Fibroblast of pulmonary artery (primary cell): Measurements from ENCODE around the gene GHRL.

Source experiments
- DNase-seq: peaks from one replicate; pipeline ENCODE4 v3.0.0-alpha.2; 2010; ENCODE audit warnings: low read depth
- H3K4me3 ChIP-seq: replicated peaks from 2 replicates; pipeline ENCODE4 v1.5.1; 2011; ENCODE audit warnings: low read depth, mild to moderate bottlenecking, control low read depth, low read length, moderate library complexity
- CTCF ChIP-seq: IDR thresholded peaks from 2 replicates; pipeline ENCODE4 v1.5.1; 2011; ENCODE audit warnings: mild to moderate bottlenecking, control low read depth, low read length, inconsistent platforms; ENCODE audit errors: missing control alignments

GHRL gene

GRCh38 chr3:10248184-10248983 is 44.4 kb downstream of the GHRL start, which contains the start of gene TATDN2:
Gene TATDN2, plus strand, starts transcription at chr3:10248459. Its CDS starts 742 bp downstream, at chr3:10249201.
- H3K4me3 ChIP-seq, result peak within 1 kb of the TSS; percentile 87
- peak; percentile 97 for DNase-seq
- TF ChIP-seq CTCF, result no peak

- peak overlapping the region; percentile 87 for H3K4me3 ChIP-seq
- no peak for TF ChIP-seq CTCF
- no peak for DNase-seq
Observed at GRCh38 chr3:10247679-10248183, 45.0 kb downstream of the GHRL start.

GRCh38 chr3:10245081-10245712 is 47.5 kb downstream of the GHRL start:
- TF ChIP-seq CTCF, result no peak
- no peak overlapping the region for H3K4me3 ChIP-seq
- no peak for DNase-seq

- DNase-seq, result no peak
- TF ChIP-seq CTCF, result no peak
- H3K4me3 ChIP-seq, result no peak overlapping the region
Observed at GRCh38 chr3:10244009-10244408, 48.7 kb downstream of the GHRL start.

- H3K4me3 ChIP-seq, result no peak overlapping the region
- no peak for TF ChIP-seq CTCF
- DNase-seq, result peak; percentile 31
Observed at GRCh38 chr3:10242182-10243065, 50.3 kb downstream of the GHRL start.

- TF ChIP-seq CTCF, result no peak
- no peak for DNase-seq
- H3K4me3 ChIP-seq, result no peak overlapping the region
Observed at GRCh38 chr3:10240799-10241198, 51.9 kb downstream of the GHRL start.
